ENCODE data around the gene GALNT10.

The GALNT10 gene

GRCh38 chr5:154329519-154330040 is 139.0 kb downstream of the GALNT10 start:
- DNase-seq, result no peak

- DNase-seq, result no peak
These were observed 139.6 kb downstream of the GALNT10 start for GRCh38 chr5:154330097-154330667.

- DNase-seq, result no peak
These were observed 140.7 kb downstream of the GALNT10 start for GRCh38 chr5:154331232-154331631.

GRCh38 chr5:154331924-154332323 is 141.4 kb downstream of the GALNT10 start:
- DNase-seq, result no peak

- DNase-seq, result no peak
These were observed 141.9 kb downstream of the GALNT10 start for GRCh38 chr5:154332451-154332850.

- DNase-seq, result no peak
These were observed 142.5 kb downstream of the GALNT10 start for GRCh38 chr5:154333016-154333415.

GRCh38 chr5:154334406-154335064 is 144.0 kb downstream of the GALNT10 start:
- no peak for DNase-seq

GRCh38 chr5:154335065-154335448 is 144.5 kb downstream of the GALNT10 start:
- DNase-seq, result no peak

GRCh38 chr5:154341620-154342019 is 151.1 kb downstream of the GALNT10 start:
- no peak for DNase-seq

GRCh38 chr5:154342211-154342610 is 151.7 kb downstream of the GALNT10 start:
- no peak for DNase-seq

GRCh38 chr5:154342963-154343362 is 152.4 kb downstream of the GALNT10 start:
- DNase-seq, result no peak

GRCh38 chr5:154344461-154344860 is 153.9 kb downstream of the GALNT10 start:
- no peak for DNase-seq

- no peak for DNase-seq
These were observed 154.9 kb downstream of the GALNT10 start for GRCh38 chr5:154345255-154345952.

GRCh38 chr5:154346427-154346826 is 155.9 kb downstream of the GALNT10 start:
- no peak for DNase-seq

- no peak for DNase-seq
These were observed 159.2 kb downstream of the GALNT10 start for GRCh38 chr5:154349626-154350264.

GRCh38 chr5:154351141-154351540 is 160.6 kb downstream of the GALNT10 start:
- DNase-seq, result no peak

- DNase-seq, result no peak
These were observed 161.0 kb downstream of the GALNT10 start for GRCh38 chr5:154351566-154351965.

- DNase-seq, result no peak
These were observed 162.5 kb downstream of the GALNT10 start for GRCh38 chr5:154352960-154353548.

GRCh38 chr5:154355129-154355611 is 164.6 kb downstream of the GALNT10 start:
- no peak for DNase-seq

- DNase-seq, result no peak
These were observed 165.6 kb downstream of the GALNT10 start for GRCh38 chr5:154356020-154356655.

GRCh38 chr5:154356958-154357357 is 166.4 kb downstream of the GALNT10 start:
- no peak for DNase-seq

GRCh38 chr5:154358516-154359220 is 168.1 kb downstream of the GALNT10 start:
- no peak for DNase-seq
